Measurements from ENCODE around the gene FRG1.
"Not testable (repeated sequence)": the region's sequence is repeated elsewhere in the genome, so short reads cannot be mapped to it uniquely, and the experiment has no call there.

Gene FRG1

DNA sequence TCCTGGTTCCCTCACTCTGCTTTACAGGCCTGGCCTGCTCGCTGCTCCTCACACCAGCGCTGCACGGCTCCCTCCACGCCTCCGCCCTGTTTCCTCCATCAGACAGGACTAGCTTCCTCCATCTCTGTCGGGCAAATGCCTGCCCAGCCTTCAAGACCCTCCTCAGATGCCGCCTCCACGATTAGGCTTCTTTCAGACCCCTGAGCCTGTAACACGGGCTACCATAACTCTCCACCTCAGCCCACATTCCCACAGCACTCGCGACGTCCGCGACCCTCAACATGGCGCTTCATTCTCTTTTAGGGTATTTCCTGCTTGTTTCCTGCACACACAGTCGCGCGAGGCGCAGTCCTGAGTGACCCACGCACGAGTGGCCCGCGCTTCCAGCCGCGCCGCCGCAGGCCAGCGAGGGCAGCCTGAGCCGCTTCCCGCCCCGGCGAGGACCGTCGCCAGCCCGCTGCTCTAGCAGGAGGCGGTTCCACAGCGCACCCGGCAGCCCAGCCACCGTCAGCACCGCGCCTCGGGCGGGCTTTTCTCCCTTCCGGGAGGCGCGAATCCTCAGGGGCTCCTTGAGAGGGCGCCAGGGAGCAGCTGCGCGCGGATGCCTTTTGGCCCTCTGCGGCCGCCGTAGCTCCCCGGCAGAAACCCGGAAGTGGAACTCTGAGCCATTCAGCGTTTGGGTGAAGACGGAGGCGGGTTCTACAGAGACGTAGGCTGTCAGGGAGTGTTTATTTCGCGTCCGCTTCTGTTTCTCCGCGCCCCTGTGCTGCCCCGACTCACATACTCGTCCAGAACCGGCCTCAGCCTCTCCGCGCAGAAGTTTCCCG lies at the start of gene FRG1:
Gene FRG1 (plus strand): TSS at position 695 of the 827 bp plus-strand sequence. CDS start 138 bp downstream, outside the sequence.
- no peak for DNase-seq

DNA sequence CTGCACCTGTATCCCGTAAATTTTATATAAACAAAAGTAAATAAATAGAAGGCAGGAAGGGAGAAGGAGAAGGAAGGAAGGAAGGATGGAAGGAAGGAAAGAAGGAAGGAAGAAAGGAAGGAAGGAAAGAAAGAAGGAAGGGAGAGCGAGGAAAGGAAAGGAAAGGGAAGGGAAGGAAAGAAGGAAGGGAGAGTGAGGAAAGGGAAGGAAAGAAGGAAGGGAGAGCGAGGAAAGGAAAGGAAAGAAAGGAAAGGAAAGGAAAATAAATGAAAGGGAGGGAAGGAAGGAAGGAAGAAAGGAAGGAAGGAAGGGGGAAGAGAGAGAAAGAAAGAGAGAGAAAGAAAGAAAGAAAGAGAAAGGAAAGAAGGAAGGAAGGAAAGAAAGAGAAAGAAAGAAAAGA lies 43.0 kb upstream of the FRG1 start:
- no peak for DNase-seq

DNA sequence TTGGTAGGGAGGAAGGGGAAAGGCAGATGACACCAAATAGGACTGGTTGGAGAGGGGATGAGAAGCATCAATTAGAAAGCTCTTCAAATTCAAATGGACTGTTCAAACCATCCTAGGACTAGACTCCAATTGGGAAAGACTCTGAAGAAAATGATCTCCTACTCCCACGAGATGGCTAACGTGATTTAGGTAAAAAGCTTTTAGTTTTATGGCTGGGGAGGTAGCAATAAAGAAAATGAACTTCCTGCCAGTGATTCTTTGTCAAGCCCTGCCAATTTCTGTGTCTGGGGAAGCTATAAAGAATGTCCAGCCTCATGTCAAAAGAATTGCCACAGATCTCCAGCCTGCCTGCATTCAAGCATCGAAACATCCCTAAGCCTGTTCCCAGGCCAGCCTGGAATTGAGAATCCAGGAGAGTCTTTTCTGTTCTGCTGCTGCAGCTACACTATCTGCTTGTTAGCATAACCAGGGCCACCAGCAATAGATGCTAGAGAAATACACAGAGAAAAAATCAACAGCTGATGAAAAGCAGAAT lies 41.1 kb upstream of the FRG1 start:
- not testable (repeated sequence) for DNase-seq

- not testable (repeated sequence) for DNase-seq
Observed at GRCh38 chr4:189904420-189905027, 36.1 kb upstream of the FRG1 start.

DNA sequence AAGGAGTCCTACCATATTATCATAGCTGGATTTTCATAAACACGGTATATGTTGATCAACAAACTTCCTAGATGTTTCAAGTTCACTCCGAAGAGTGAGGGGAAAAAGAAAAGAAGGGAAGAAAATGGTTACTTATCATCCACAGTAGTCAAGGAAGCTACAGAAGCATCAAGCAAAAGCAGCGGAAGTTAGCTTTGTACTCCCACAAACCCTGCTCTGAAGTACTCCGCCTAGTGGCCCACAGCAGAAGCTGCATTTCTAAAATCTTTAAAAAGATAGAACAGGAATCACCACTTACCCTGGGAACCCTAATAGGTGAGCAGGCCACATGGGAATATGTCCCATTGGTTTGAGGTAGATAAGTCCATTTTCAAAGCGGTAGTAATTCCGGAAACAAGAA lies 28.5 kb upstream of the FRG1 start:
- DNase-seq: no peak

DNA sequence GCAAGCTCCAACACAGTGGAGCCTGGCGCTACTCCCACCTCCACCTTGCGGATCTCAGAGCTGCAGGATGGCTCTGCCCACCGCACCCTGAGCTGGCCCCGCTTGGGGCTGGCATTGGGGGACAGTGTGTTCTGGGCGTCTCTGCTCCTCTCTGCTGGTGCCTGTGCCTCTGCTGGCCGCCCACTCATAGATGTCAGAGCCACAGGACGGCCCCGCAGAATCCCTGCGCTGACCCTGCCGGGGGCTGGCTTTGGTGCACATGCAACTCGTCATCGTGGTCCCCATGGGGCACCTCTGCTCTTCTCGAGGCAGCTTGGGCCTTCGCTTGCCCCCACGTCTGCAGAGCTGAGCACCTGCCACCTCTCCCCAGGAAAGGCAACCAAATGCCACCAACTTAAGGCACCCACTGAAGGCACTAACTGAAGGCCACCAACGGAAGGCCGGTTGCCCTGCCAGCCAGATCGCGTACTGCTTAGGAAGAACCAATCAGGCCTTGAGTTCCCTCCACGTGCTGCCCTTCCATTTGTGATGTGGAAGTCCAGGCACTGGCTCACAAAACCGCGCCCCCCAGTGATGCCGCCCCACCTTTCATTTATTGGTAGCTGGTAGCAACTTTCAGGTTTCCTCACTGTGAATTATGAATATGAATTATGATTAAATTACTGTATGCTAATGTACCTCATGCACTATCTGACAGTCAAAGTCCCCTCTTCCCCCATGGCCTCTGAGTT lies 23.3 kb upstream of the FRG1 start:
- DNase-seq: no peak

DNA sequence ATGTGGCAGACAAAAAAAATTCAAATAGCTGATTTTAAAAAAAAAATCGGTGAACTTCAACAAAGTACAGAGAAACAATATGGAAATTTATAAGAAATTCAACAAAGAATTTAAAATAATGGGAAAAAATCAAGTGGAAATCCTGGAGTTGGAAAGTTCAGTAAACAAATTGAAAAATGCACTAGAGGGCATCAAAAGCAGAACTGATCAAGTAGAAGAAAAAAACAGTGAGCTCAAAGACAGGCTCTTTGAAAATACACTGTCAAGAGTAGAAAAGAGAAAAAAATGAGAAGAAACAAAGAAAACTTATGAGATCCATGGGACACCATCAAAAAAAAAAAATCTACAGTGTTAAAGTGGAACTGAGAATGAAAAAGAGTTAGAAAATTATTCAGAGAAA lies 19.6 kb upstream of the FRG1 start:
- no peak for DNase-seq

GRCh38 chr4:189926742-189927141 lies 13.9 kb upstream of the FRG1 start:
- not testable (repeated sequence) for DNase-seq

DNA sequence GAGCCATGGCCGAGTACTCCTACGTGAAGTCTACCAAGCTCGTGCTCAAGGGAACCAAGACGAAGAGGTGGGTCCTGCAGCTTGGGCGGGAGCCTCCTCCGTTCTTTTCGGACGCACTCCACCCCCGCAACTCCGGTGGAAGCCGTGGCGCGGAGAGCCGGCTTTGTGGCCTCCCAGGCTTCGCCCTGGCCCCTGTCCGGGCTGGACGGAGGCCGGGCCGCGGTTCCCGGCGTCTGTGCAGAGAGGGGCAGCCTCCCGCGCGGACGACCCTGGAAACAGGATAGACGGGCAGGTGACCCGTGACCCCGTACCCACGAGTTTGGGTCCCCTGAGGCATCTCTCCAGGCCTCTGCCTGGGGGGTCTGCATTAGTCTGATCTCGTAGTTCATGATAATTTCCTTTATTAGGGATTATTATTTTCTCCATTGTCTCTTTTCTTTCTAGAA lies 356 bp downstream of the FRG1 start:
- no peak for DNase-seq

DNA sequence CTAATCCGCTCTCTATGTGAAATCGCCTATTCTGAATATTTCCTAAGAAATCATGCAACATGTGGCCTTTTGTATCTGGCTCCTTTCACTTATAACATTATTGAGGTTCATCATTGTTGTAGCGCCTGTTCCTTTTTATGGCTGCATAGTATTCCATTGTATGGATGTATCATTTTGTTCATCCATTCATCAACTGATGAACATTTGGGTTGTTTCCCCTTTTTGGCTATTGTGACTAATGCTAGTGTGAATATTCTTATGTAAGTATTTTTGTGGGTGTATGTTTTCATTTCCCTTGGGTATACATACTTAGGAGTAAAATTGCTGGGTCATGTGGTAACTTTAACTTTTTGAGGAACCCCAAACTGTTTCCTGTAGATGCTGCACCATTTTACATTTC lies 1.7 kb downstream of the FRG1 start:
- not testable (repeated sequence) for DNase-seq

DNA sequence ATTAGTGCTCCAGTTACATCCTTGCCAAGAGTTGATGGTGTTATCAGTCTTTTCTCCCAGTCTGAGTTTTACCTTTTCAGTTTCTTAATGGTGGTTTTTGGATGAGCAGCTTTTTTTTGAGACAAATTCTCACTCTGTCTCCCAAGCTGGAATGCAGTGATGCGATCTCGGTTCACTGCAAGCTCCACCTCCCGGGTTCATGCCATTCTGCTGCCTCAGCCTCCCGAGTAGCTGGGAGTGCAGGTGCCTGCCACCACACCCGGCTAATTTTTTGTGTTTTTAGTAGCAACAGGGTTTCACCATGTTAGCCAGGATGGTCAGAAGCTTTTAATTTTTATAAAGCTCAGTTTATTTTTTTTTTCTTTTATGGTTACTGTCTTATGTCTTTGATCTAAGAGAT lies 3.4 kb downstream of the FRG1 start:
- DNase-seq: not testable (repeated sequence)

DNA sequence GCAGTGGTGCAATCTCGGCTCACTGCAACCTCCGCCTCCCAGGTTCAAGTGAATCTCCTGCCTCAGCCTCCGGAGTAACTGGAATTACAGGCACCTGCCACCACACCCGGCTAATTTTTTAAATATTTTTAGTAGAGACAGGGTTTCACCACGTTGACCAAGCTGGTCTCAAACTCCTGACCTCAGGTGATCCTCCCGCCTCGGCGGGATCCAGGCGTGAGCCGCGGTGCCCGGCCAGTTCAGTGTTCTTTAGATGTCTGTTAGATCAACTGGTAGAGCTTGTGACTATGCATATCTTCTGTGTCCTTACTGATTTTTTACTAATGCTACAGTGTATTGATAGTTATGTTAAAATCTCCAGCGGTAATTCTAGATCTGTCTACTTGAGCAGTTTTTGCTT lies 6.2 kb downstream of the FRG1 start:
- DNase-seq: not testable (repeated sequence)

DNA sequence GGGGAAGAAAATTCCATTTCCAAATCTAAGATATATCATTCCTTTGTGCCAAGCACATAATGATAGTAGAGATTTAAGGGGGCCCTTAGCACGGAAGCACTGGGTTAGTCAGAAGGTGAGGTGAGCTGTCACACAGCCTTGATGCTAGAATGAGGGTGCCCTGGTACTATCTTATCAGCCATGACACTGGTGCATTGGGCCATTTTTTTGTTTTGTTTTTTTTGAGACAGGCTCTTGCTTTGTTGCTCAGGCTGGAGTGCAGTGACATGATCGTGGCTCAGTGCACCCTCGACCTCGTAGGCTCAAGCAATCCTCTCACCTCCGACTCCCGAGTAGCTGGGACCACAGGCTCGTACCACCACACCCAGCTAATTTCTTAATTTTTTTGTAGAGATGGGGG lies 7.8 kb downstream of the FRG1 start:
- DNase-seq: not testable (repeated sequence)

GRCh38 chr4:189969291-189969690 lies 28.6 kb downstream of the FRG1 start:
- DNase-seq: not testable (repeated sequence)

DNA sequence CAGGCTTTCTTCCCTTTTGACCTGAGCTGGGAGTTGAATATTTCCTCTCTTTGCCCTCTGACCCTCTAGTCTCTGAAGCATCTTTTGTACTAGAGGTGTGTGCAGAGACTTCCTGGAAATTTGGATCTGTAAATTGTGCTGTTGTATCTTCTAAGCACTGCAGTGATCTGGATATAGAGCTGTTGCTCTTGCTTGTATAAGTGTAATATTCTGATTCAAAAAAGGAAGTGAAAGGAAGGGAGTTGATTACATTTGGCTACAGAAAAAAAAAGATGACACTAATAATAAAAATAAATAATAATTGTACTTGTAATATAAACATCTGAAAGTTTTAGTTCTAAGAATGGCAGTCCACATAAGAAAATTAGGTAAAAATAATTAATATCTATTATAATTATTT lies 33.0 kb downstream of the FRG1 start:
- DNase-seq: no peak

DNA sequence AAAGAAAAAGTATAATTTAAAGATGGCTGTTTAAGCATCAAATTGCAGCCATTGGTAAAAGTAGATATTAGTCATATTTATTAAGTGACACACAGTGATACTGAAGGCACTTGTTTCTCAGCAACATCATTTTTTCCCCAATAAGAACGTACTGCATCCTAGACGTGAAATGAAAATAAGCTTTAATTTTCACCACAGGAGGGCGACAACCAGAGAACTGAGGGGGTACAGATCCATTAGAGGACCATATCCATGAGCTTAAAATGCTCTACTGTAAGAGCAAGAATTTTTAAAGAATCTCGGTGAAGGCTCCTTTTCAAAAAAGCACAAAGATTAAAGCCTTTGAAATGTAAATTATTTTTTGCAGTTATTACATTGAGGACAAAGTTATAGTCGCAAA lies 33.4 kb downstream of the FRG1 start:
- no peak for DNase-seq

- no peak for DNase-seq
Observed at GRCh38 chr4:189979196-189980047, 38.8 kb downstream of the FRG1 start.

GRCh38 chr4:189980292-189980691 lies 39.6 kb downstream of the FRG1 start:
- DNase-seq: not testable (repeated sequence)

- no peak for DNase-seq
Observed at GRCh38 chr4:189981970-189982369, 41.3 kb downstream of the FRG1 start.

- DNase-seq: not testable (repeated sequence)
Observed at GRCh38 chr4:189983916-189984526, 43.3 kb downstream of the FRG1 start.

GRCh38 chr4:189984661-189985060 lies 44.0 kb downstream of the FRG1 start:
- not testable (repeated sequence) for DNase-seq

Measured in hypothalamus (tissue), 51 donors.